22Rv1 (cell line): ENCODE measurements around the gene KL.

Source experiments
- CTCF ChIP-seq: fragments of 450-650 bp; IDR thresholded peaks from 2 replicates; pipeline ENCODE4 v1.5.1; 2017; ENCODE audit warnings: mild to moderate bottlenecking
- ZFX ChIP-seq: fragments of 450-650 bp; IDR thresholded peaks from 2 replicates; pipeline ENCODE4 v1.6.1; 2017; ENCODE audit warnings: antibody characterized with exemption, borderline replicate concordance

DNA sequence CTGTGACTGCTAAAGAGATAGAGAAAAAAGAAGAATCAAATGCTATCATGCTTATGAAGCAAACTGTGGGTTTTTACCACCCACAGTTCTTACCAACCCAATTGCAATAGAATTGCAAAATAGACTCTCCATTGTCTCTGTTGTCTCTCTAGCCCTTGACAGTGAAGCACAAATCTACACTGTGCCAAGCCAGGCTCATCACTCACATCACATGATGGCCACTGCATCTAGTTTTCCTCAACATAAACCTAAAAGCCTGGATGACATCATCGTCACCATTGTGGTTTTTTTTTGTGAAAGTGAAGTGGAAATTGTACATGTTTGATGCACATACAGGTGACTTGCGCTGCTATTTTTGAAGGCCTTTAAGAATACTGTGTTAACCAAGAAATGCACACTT, 56.1 kb downstream of the KL start:
- TF ChIP-seq CTCF (no peak), ZFX (no peak)
